ENCODE results near the gene VPS13C.

VPS13C gene

DNA sequence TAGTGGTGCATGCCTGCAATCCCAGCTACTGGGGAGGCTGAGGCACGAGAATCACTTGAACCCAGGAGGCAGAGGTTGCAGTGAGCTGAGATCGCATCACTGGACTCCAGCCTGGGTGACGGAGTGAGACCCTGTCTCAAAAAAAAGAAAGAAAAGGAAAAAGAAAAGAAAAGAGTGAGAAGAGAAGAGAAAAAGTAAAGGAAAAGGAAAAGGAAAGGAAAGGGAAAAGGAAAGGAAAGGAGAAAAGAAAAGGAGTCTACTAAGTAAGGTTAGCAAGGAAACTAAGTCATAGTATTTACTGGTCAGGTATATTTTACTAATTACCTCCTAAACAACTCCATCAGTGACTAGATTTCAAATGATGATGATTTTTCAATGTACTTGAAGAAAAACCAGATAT is 198.3 kb downstream of the VPS13C start:
- no peak for DNase-seq (ENCODE audit: low read depth in 2 of 2)

- DNase-seq (ENCODE audit: low read depth in 2 of 2) = no peak
Measured at GRCh38 chr15:61857169-61857829, 202.9 kb downstream of the VPS13C start.

DNA sequence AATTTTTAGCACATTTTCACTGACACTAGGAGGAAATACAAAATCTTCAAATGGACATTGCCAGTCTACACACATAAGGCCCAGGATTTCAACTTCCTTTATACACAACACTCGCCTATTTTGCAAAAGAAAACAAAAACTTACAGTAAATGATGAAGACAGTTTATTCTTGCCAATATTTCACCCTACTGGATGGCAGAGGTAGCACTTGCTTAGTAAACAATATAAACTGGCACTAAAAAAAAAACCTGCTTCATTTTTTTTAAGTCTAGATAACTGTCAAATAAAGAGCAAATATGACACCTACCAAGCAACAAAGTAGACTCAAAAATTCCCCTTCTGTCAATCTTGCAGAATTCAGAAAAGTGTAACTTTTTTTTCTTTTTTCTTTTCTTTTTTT is 204.0 kb downstream of the VPS13C start:
- no peak for DNase-seq (ENCODE audit: low read depth in 2 of 2)

DNA sequence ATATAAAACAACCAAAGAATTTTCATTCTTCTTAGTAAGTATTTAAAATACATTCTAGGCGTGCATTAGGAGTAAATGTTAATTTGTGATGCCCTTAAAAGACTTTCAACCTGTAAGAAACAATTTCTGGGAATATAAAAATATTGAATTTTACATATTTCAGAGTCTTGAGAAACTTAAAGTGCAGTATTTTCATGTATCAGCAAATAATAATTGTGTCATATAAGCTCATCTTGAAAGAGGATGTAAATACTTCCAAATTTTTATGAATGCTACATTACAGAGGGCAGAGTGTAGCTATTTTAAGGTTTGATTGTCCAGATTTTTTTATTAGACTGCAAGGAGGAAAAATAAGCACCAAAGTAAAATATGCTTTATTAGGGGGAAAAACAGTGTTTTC is 207.1 kb downstream of the VPS13C start:
- no peak for DNase-seq (ENCODE audit: low read depth in 2 of 2)

- no peak for DNase-seq (ENCODE audit: low read depth in 2 of 2)
Measured at GRCh38 chr15:61851955-61852354, 208.3 kb downstream of the VPS13C start.

DNA sequence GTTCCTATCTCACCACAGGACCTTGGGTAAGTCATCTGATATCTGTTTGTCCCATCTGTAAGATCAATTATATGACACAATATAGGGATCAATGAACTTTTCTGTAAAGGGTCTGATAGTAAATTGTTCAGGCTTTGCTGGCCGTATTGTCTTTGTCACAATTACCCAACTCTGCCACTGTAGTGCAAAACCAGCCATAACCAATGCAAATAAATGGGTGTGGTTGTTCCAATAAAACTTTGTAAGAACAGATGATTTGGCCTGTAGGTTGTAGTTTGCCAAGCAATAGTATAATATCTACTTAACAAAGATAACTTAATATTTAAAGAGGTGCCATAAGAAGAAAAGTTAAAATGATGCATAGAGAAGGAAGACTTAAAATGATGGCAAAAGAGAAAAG is 210.8 kb downstream of the VPS13C start:
- DNase-seq (ENCODE audit: low read depth in 2 of 2) = no peak

- no peak for DNase-seq (ENCODE audit: low read depth in 2 of 2)
Measured at GRCh38 chr15:61841466-61841865, 218.8 kb downstream of the VPS13C start.

GRCh38 chr15:61840090-61840489 is 220.2 kb downstream of the VPS13C start:
- DNase-seq (ENCODE audit: low read depth in 2 of 2) = no peak

- DNase-seq (ENCODE audit: low read depth in 2 of 2) = no peak
Measured at GRCh38 chr15:61839546-61839945, 220.7 kb downstream of the VPS13C start.

GRCh38 chr15:61835496-61836106 is 224.6 kb downstream of the VPS13C start:
- peak; percentile 21 for DNase-seq (ENCODE audit: low read depth in 2 of 2)

DNA sequence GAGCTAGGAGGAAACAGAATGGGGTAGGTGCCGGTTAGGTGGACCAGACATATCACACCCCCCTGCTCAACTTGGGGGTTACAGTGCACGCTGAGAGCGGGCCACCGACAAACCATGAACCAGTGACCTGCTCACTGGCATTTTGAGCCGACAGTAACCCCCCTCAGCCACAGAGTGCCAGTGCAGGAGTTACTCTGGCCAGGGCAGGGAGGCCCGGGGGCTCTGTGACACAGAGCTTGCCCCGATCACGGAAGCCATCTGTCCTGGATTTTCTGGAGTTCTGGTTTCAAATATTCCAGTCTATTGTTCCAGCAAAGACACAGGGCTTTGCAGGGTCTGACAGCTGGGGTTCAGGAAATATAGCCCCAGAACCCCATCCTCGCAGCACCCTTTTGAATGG is 225.2 kb downstream of the VPS13C start:
- no peak for DNase-seq (ENCODE audit: low read depth in 2 of 2)

- peak; percentile 33 to 41 for DNase-seq (ENCODE audit: low read depth in 2 of 2)
Measured at GRCh38 chr15:61834076-61834697, 226.1 kb downstream of the VPS13C start.

- DNase-seq (ENCODE audit: low read depth in 2 of 2) = no peak
Measured at GRCh38 chr15:61832223-61832622, 228.0 kb downstream of the VPS13C start.

- DNase-seq (ENCODE audit: low read depth in 2 of 2) = no peak
Measured at GRCh38 chr15:61831505-61831921, 228.7 kb downstream of the VPS13C start.

DNA sequence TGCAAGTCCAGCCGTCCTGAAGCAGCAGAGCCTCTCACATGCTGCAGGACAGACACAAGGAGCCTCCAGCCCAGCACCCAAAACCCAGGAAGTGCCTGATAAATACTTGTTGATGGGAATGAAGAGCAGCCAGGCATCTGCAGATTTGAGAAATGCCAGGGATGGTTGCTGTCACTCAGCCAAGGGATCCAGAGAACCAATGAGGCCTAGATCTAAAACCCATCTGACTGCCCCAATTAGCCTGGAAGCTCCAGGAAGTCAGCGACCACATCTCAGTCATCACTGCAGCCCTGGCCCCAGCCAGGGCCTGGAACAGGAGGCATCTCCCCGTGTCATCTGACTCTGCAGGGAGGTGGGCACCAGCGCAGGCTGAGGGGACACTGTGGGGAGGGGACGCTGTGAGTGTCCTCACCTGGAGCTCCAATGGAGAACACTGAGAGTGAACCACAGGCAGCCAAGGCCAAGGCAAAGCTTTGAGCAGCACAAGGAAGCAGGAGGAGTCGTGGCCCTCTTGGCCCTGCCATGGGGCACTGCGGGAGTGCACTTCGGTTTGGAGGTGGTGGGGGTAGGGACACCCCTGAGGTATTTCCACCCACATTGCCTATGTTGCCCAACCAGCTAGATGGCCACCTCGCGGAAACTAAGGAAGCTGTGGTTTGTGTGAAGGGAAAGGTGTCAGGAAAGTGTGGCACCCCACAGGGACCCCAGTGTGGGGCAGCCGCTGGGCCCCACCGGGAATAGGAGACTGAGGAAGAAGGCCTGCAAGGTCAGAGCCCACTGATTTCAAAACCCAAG is 229.5 kb downstream of the VPS13C start:
- DNase-seq (ENCODE audit: low read depth in 2 of 2) = no peak

GRCh38 chr15:61829514-61829889 is 230.7 kb downstream of the VPS13C start:
- no peak for DNase-seq (ENCODE audit: low read depth in 2 of 2)

- DNase-seq (ENCODE audit: low read depth in 2 of 2) = no peak
Measured at GRCh38 chr15:61828860-61829513, 231.3 kb downstream of the VPS13C start.

GRCh38 chr15:61828008-61828407 is 232.2 kb downstream of the VPS13C start:
- no peak for DNase-seq (ENCODE audit: low read depth in 2 of 2)

- DNase-seq (ENCODE audit: low read depth in 2 of 2) = no peak
Measured at GRCh38 chr15:61827131-61827530, 233.1 kb downstream of the VPS13C start.

DNA sequence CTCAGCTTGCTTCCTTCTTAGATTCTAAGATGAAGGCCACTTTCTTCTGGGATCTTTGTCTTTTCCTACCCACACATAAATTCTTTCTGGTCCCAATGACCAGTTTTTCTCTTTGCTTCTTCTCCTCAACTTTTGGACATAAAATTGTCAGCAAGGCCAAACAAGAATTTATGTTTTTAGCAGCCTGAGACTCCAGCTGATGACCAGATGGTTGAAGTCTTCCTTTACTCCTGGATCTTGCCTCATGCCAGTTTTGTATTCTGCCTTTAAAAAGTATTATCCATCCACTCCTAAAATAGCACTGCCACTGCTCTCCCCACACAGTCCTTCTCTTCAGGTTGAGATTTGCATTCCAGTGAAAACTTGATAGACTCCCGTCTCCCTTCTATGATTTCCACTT is 236.0 kb downstream of the VPS13C start:
- no peak for DNase-seq (ENCODE audit: low read depth in 2 of 2)

GRCh38 chr15:61822511-61822910 is 237.7 kb downstream of the VPS13C start:
- no peak for DNase-seq (ENCODE audit: low read depth in 2 of 2)

GRCh38 chr15:61820951-61821350 is 239.3 kb downstream of the VPS13C start:
- DNase-seq (ENCODE audit: low read depth in 2 of 2) = no peak
